ENCODE data around the gene TRIP13. TPM values are rescaled to one million over a fixed set of nuclear protein-coding genes. Genes with fewer than 3 reads are reported as not detected.
"Not testable (repeated sequence)": the region's sequence is repeated elsewhere in the genome, so short reads cannot be mapped to it uniquely, and the experiment has no call there.

TRIP13 gene, protein sequence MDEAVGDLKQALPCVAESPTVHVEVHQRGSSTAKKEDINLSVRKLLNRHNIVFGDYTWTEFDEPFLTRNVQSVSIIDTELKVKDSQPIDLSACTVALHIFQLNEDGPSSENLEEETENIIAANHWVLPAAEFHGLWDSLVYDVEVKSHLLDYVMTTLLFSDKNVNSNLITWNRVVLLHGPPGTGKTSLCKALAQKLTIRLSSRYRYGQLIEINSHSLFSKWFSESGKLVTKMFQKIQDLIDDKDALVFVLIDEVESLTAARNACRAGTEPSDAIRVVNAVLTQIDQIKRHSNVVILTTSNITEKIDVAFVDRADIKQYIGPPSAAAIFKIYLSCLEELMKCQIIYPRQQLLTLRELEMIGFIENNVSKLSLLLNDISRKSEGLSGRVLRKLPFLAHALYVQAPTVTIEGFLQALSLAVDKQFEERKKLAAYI
- total RNA-seq = 10 to 100 TPM; 34.3 to 49.1 TPM
- polyA plus RNA-seq (ENCODE audit: insufficient read depth, low read depth, low replicate concordance) = 71.6 TPM
- long read RNA-seq, donor 1, partial matches to known transcripts = 6 of 9 reads
- long read RNA-seq, donor 1, other reads (novel, unspliced or antisense) = 0 of 9 reads
- long read RNA-seq, donor 2, partial matches to known transcripts = 0 of 4 reads
- long read RNA-seq, donor 2, other reads (novel, unspliced or antisense) = 0 of 4 reads

DNA sequence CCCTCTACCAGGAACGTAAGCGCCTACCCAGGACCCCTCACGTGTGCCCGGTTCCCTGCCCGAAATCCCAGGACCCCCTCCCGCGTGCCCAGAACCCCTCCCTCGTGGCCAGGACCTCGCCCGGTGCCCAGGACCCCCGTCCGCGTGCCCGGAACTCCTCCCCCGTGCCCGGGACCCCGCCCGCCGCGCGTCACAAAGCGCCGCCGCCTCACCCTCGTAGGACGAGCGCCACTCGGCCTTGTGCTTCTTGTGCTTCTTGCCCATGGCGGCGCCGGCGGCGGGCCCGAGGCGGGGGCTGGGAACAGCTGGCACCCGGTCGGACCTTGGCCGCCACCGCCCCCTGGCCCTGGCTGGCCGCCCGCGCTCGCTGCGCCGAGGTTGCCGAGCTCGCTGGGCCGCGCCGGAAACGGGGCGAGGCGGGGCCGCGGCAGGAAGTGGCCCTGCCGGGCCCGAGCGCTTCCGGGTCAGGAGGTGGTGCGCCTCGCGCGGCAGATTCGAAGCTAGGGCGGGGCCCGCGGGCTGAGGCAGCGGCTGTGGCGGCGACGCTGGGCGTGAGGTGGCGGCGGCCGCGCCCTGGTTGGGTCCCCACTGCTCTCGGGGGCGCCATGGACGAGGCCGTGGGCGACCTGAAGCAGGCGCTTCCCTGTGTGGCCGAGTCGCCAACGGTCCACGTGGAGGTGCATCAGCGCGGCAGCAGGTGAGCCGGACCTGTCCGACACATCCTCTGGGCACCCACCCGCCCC is at the start of gene TRIP13, which contains the start of gene BRD9:
Gene TRIP13 (plus strand): TSS at position 491 of the 743 bp plus-strand sequence. CDS start 115 bp downstream, at position 606.
Gene BRD9 (minus strand): TSS at position 408 of the 743 bp plus-strand sequence. CDS start 144 bp downstream, at position 264.
- Histone ChIP-seq H3K27ac (peak within 1 kb of the TSS; percentile 36 to 89), H3K9me3 (no peaks in the 10 kb centered on the region), H3K27me3 (no peaks in the 10 kb centered on the region), H3K36me3 (ENCODE audit: low read depth, missing control alignments) (no peaks in the 10 kb centered on the region), H3K4me1 (peaks cover 12% of the 10 kb centered on the region), H3K4me3 (peak within 1 kb of the TSS; percentile 79 to 95)
- intact Hi-C loops (cut with DNase I; ENCODE audit: low total_unique reads) = no loop called here
- TF ChIP-seq, protein P1, sequence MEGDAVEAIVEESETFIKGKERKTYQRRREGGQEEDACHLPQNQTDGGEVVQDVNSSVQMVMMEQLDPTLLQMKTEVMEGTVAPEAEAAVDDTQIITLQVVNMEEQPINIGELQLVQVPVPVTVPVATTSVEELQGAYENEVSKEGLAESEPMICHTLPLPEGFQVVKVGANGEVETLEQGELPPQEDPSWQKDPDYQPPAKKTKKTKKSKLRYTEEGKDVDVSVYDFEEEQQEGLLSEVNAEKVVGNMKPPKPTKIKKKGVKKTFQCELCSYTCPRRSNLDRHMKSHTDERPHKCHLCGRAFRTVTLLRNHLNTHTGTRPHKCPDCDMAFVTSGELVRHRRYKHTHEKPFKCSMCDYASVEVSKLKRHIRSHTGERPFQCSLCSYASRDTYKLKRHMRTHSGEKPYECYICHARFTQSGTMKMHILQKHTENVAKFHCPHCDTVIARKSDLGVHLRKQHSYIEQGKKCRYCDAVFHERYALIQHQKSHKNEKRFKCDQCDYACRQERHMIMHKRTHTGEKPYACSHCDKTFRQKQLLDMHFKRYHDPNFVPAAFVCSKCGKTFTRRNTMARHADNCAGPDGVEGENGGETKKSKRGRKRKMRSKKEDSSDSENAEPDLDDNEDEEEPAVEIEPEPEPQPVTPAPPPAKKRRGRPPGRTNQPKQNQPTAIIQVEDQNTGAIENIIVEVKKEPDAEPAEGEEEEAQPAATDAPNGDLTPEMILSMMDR (IDR thresholded peaks at IDR 0.05) = no peak
- no peak for TF ChIP-seq POLR2A (IDR thresholded peaks at IDR 0.05)
- WGBS, 2 donors = 0% methylated on average over 10 to 65 of the region's 91 CpGs
- peak; percentile 83 for DNase-seq

DNA sequence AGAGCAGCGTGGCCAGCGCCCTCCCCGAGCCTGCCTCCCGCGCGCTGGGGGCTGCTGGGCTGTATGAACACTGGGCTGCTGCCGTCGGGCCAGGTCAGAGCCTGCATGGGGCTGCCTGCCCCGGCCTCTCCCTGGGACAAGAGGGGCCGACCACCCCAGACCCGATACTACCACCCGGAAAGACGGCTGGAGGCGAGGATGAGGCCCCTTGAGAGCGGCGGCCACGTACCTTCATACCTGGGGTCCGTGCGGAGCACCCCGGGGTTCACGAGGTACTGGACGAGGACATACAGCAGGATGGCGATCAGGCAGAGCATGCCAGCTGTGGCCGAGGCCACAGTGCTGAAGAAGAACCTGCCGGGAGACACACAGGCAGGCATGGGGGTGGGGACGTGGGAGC is 49.3 kb upstream of the TRIP13 start:
- H3K4me3 ChIP-seq; H3K27me3 ChIP-seq; H3K4me1 ChIP-seq; intact Hi-C loops (cut with DNase I; ENCODE audit: low total_unique reads); H3K9me3 ChIP-seq; H3K27ac ChIP-seq; DNase-seq; H3K36me3 ChIP-seq (ENCODE audit: low read depth, missing control alignments): not testable (repeated sequence)
- 91% methylated on average over 23 of the region's 26 CpGs; no CpG with 5 or more reads in 1 of the 2 donors for WGBS, 2 donors

DNA sequence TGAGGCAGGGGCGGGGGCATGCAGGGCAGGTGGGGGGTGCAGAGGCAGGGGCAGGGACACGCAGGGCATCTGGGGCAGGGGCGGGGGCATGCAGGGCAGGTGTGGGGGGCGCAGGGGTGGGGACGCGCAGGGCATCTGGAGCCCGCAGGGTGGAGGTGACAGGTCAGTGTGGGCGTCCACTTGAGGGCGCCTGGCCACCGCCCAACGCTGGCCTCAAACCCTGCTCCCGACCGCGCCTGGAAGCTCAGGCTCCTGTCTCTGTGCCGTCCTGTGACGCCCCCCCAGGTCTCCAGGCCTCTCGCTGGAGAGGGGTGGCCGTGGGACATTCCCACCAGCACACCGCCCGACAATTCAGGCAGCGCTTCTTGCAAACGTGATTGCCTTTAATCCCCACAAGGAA is 48.8 kb upstream of the TRIP13 start:
- H3K9me3 ChIP-seq; H3K4me1 ChIP-seq; H3K27me3 ChIP-seq; intact Hi-C loops (cut with DNase I; ENCODE audit: low total_unique reads); DNase-seq; H3K4me3 ChIP-seq; H3K36me3 ChIP-seq (ENCODE audit: low read depth, missing control alignments); H3K27ac ChIP-seq: not testable (repeated sequence)
- WGBS, 2 donors = 82 to 87% methylated on average over 19 to 22 of the region's 22 CpGs

DNA sequence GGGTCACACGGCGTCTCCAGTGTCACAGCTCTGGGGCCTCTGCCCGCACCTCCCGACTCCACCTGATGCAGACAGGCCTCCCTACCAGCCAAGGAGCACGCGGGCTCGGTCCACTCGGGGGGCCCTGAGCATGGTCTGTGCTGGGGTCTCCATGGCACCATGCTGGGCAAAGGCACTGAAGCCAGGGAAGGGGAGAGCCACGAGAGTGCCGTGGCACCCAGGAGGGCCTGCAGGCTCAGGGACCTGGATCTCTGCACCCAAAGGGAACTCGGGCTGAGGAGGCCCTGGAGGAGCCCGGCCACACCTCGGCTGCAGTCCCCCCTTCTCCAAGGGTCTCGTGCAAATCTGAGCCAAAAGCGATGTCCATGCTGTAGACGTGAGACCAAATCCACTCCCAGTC is 48.3 kb upstream of the TRIP13 start:
- peak; percentile 9 for DNase-seq
- H3K9me3 ChIP-seq; H3K27me3 ChIP-seq; H3K27ac ChIP-seq; H3K4me1 ChIP-seq; H3K4me3 ChIP-seq; intact Hi-C loops (cut with DNase I; ENCODE audit: low total_unique reads); H3K36me3 ChIP-seq (ENCODE audit: low read depth, missing control alignments): not testable (repeated sequence)
- WGBS, 2 donors = 83 to 91% methylated on average over 7 to 16 of the region's 16 CpGs

DNA sequence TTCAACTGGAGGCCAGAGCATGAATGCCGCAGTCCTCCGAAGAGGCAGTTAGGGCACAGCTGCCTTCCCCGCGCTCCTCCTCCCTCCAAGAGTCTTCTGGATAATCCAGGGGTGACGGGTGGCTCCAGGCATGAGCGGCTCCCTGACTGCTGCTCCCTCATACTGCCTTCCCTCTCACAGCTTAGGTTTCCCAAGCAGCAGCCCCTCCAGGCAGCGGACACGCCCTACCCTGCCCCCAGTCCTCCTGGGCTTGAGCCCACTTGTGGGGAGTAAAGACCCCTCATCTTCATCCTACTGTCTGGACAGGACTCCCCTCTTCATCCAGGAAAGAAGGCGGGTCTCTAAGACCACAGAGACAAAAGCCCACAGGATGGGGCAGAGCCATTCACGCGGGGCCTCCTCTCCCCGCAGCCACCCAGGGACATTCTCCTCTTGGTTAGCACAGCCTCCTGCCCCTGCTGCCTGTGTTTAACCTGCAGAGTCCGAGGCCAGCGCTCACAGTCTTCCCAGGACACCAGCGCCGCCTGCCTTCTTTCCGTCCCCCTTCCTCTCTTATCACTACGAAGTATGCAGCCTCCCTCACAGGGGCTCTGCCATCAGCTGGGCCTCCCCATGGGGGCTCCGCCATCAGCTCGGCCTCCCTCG is 47.5 kb upstream of the TRIP13 start:
- peak; percentile 64 for DNase-seq
- H3K4me1 ChIP-seq; H3K4me3 ChIP-seq; H3K27me3 ChIP-seq; H3K9me3 ChIP-seq; intact Hi-C loops (cut with DNase I; ENCODE audit: low total_unique reads); H3K27ac ChIP-seq; H3K36me3 ChIP-seq (ENCODE audit: low read depth, missing control alignments): not testable (repeated sequence)
- WGBS, 2 donors = 83 to 90% methylated on average over 11 to 13 of the region's 21 CpGs

DNA sequence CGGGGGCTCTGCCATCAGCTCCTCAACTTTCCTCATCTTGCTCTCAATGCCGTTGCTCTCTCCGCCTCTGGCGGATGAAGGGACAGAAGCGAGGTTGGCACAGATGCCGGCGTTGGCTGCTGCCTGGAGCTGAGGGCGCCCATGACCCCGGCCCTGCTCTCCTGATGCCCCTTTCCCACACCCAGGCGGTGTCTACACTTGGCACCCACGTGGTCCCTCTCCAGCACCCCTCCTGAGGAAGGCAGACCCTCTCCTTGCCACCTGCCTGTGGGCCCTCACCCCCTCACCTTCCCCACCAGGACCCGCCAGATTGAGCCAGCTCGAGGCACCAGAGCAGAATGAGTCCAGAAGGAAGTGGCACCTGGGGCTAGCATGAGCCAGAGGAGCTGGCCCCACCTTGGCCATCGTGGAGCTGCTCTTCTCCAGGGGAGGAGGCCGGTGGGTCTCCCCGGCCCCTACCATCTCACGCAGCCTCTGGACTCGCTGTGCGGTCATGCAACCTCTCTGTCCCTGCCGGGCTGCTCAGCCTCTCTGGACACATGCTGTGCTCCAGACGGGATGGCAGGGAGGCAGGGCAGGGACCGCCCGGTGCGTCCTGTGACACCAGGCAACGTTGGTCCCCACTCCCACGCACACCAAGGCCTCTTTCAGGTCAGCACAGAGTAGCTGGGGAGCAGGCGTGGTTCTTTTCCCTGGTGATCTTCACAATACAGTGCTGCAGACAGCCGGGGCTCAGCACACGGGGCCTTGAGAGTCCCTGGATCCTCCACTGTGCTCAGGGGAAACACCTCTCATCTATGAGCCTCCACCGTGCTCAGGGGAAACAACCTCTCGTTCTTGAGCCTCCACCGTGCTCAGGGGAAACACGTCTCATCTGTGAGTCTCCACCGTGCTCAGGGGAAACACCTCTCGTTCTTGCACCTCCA is 46.7 kb upstream of the TRIP13 start:
- H3K36me3 ChIP-seq (ENCODE audit: low read depth, missing control alignments); DNase-seq; intact Hi-C loops (cut with DNase I; ENCODE audit: low total_unique reads); H3K27ac ChIP-seq; H3K27me3 ChIP-seq; H3K4me3 ChIP-seq; H3K4me1 ChIP-seq; H3K9me3 ChIP-seq: not testable (repeated sequence)
- 60 to 90% methylated on average over 5 to 22 of the region's 35 CpGs for WGBS, 2 donors

DNA sequence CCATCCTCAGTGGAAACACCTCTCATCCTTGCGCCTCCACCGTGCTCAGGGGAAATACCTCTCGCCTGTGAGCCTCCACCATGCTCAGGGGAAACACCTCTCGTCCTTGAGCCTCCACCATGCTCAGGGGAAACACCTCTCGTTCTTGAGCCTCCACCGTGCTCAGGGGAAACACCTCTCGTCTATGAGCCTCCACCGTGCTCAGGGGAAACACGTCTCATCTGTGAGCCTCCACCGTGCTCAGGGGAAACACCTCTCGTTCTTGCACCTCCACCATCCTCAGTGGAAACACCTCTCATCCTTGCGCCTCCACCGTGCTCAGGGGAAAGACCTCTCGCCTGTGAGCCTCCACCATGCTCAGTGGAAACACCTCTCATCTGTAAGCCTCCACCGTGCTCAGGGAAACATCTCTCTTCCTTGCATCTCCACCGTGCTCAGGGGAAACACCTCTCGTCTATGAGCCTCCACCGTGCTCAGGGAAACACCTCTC is 46.0 kb upstream of the TRIP13 start:
- H3K9me3 ChIP-seq; H3K27ac ChIP-seq; intact Hi-C loops (cut with DNase I; ENCODE audit: low total_unique reads); H3K4me1 ChIP-seq; DNase-seq; H3K4me3 ChIP-seq; H3K36me3 ChIP-seq (ENCODE audit: low read depth, missing control alignments); H3K27me3 ChIP-seq: not testable (repeated sequence)
- WGBS, 2 donors = 79 to 89% methylated on average over 18 of the region's 18 CpGs

- 80 to 87% methylated on average over 2 to 12 of the region's 18 CpGs for WGBS, 2 donors
- intact Hi-C loops (cut with DNase I; ENCODE audit: low total_unique reads) = not testable (repeated sequence)
Observed at GRCh38 chr5:847212-847611, 45.5 kb upstream of the TRIP13 start.

DNA sequence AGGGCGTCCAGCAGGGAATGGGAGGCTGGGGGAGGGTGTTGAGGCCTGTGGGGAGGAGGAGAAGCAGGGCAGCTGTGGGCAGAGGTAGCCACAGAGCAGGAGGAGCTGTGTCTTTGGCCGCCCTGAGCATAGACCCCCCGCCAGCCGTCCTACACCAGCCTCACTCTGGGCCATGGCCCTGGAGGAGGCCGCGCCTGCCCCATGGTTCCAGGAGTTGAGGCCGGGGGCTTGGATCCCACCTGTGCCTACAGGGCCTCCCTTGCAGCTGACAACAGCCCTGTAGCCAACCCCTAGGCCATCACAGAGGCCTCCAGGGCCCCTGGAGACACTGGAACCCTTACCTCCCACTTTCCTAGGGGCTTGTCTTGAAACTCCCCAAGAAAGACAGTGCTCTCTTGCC is 44.9 kb upstream of the TRIP13 start:
- H3K9me3 ChIP-seq; H3K27ac ChIP-seq; DNase-seq; intact Hi-C loops (cut with DNase I; ENCODE audit: low total_unique reads); H3K36me3 ChIP-seq (ENCODE audit: low read depth, missing control alignments); H3K4me3 ChIP-seq; H3K4me1 ChIP-seq; H3K27me3 ChIP-seq: not testable (repeated sequence)
- 93 to 95% methylated on average over 5 to 6 of the region's 7 CpGs for WGBS, 2 donors

More at GRCh38 chr5:847212-847611, 45.5 kb upstream of the TRIP13 start:
- H3K27ac ChIP-seq; H3K4me1 ChIP-seq; H3K27me3 ChIP-seq; H3K4me3 ChIP-seq; DNase-seq; H3K9me3 ChIP-seq; H3K36me3 ChIP-seq (ENCODE audit: low read depth, missing control alignments): not testable (repeated sequence)

Measured in testis (tissue), 5 donors.